MCF 10A (cell line): ENCODE measurements around the gene C1QTNF3. TPM values are rescaled to one million over a fixed set of nuclear protein-coding genes. Genes with fewer than 3 reads are reported as not detected.

Experiments used
- BruUV-seq: library from RNA; stranded (reverse); fragments of 400-500 nt; replicated peaks from 2 replicates; lab custom pipeline; 2021; lab: Mats Ljungman, UMichigan
- CTCF ChIA-PET: fragments of 300-600 bp; sonication (Branson Sonifier 250); formaldehyde crosslinking; extraction: SDS; loops from one replicate; lab custom pipeline; 2021; ENCODE audit warnings: antibody characterized with exemption, inconsistent platforms; lab: Yijun Ruan, JAX
- POLR2A ChIA-PET: fragments of 300-600, 350-650 bp; sonication (Branson Sonifier 250); formaldehyde crosslinking; extraction: SDS; loops from one replicate; lab custom pipeline; 2020; ENCODE audit warnings: antibody characterized with exemption, inconsistent platforms; lab: Yijun Ruan, JAX
- DNase-seq: peaks from one replicate; pipeline ENCODE4 v3.0.0-alpha.2; 2018; ENCODE audit not compliant: unreplicated experiment
- H3K27ac Mint-ChIP-seq: one replicate; pipeline ENCODE4 v1.8.0; 2022; ENCODE audit warnings: mild to moderate bottlenecking, low read depth, mixed read lengths; ENCODE audit not compliant: unreplicated experiment
- H3K27me3 Mint-ChIP-seq: one replicate; pipeline ENCODE4 v1.8.0; 2022; ENCODE audit warnings: mixed read lengths; ENCODE audit not compliant: insufficient read depth, unreplicated experiment
- H3K36me3 Mint-ChIP-seq: one replicate; pipeline ENCODE4 v1.8.0; 2022; ENCODE audit warnings: mild to moderate bottlenecking, moderate library complexity, mixed read lengths; ENCODE audit not compliant: insufficient read depth, unreplicated experiment
- H3K4me1 Mint-ChIP-seq: one replicate; pipeline ENCODE4 v1.8.0; 2022; ENCODE audit warnings: mixed read lengths; ENCODE audit not compliant: insufficient read depth, unreplicated experiment
- H3K4me3 Mint-ChIP-seq: one replicate; pipeline ENCODE4 v1.8.0; 2022; ENCODE audit warnings: mild to moderate bottlenecking, moderate library complexity, mixed read lengths; ENCODE audit not compliant: unreplicated experiment
- H3K9me3 Mint-ChIP-seq: one replicate; pipeline ENCODE4 v1.8.0; 2022; ENCODE audit warnings: mixed read lengths; ENCODE audit not compliant: unreplicated experiment
- CTCF ChIP-seq: fragments of 200-600 bp; IDR thresholded peaks from one replicate; pipeline ENCODE4 v1.8.0; 2022; ENCODE audit warnings: antibody characterized with exemption, mild to moderate bottlenecking; ENCODE audit not compliant: unreplicated experiment
- intact Hi-C: fragments of 100-400 bp; cut with micrococcal nuclease; formaldehyde crosslinking; loops from 2 replicates; pipeline ENCODE4 v1.14.1; 2022
- total RNA-seq: library from RNA; stranded (reverse); gene quantifications from 2 replicates; pipeline ENCODE4 v1.2.3, GENCODE V29; 2022

Gene C1QTNF3
- total RNA-seq, 1 experiment from 2014 or later: 0.49 TPM

- H3K4me1 Mint-ChIP-seq: peaks cover 7% of the 10 kb centered on the region
- intact Hi-C loops: no loop called here
- no peaks in the 10 kb centered on the region for H3K27me3 Mint-ChIP-seq
- no peak for TF ChIP-seq CTCF
- no TSS peak for BruUV-seq
- H3K36me3 Mint-ChIP-seq: no peaks in the 10 kb centered on the region
- no peak overlapping the region for H3K4me3 Mint-ChIP-seq
- POLR2A ChIA-PET: no interaction called here
- no peaks in the 10 kb centered on the region for H3K9me3 Mint-ChIP-seq
- CTCF ChIA-PET: interaction anchor here (0.6 kb wide), 2 partner anchors 163 to 425 kb away, joined by 3 read pairs; no protein-coding TSS in a partner anchor
- no peak overlapping the region for H3K27ac Mint-ChIP-seq
- no peak for DNase-seq
These were observed 2.5 kb downstream of the C1QTNF3 start for GRCh38 chr5:34040472-34040871.

GRCh38 chr5:34039398-34040157, 3.4 kb downstream of the C1QTNF3 start:
- no peak overlapping the region for H3K27ac Mint-ChIP-seq
- no peaks in the 10 kb centered on the region for H3K9me3 Mint-ChIP-seq
- H3K4me3 Mint-ChIP-seq: no peak overlapping the region
- ChIA-PET POLR2A (no interaction called here), CTCF (interaction anchor here (0.5 to 0.6 kb wide), 2 partner anchors 9 to 162 kb away, joined by 3 read pairs; no protein-coding TSS in a partner anchor)
- no peak for TF ChIP-seq CTCF
- intact Hi-C loops: no loop called here
- H3K27me3 Mint-ChIP-seq: no peaks in the 10 kb centered on the region
- peaks cover 7% of the 10 kb centered on the region for H3K4me1 Mint-ChIP-seq
- H3K36me3 Mint-ChIP-seq: no peaks in the 10 kb centered on the region
- no TSS peak for BruUV-seq
- DNase-seq: no peak

GRCh38 chr5:34038838-34039237, 4.2 kb downstream of the C1QTNF3 start:
- Mint-ChIP-seq H3K36me3 (no peaks in the 10 kb centered on the region), H3K27me3 (no peaks in the 10 kb centered on the region), H3K4me1 (peaks cover 7% of the 10 kb centered on the region), H3K4me3 (no peak overlapping the region), H3K27ac (no peak overlapping the region), H3K9me3 (no peaks in the 10 kb centered on the region)
- BruUV-seq: no TSS peak
- intact Hi-C loops: no loop called here
- CTCF ChIA-PET: no interaction called here
- POLR2A ChIA-PET: no interaction called here
- DNase-seq: no peak
- TF ChIP-seq CTCF: no peak

GRCh38 chr5:34038390-34038789, 4.6 kb downstream of the C1QTNF3 start:
- no peaks in the 10 kb centered on the region for H3K27me3 Mint-ChIP-seq
- no peak for DNase-seq
- no peaks in the 10 kb centered on the region for H3K36me3 Mint-ChIP-seq
- H3K9me3 Mint-ChIP-seq: no peaks in the 10 kb centered on the region
- no peak for TF ChIP-seq CTCF
- no TSS peak for BruUV-seq
- ChIA-PET CTCF (interaction anchor here (0.6 kb wide), 1 partner anchor 237 kb away, joined by 3 read pairs; no protein-coding TSS in a partner anchor), POLR2A (no interaction called here)
- peaks cover 7% of the 10 kb centered on the region for H3K4me1 Mint-ChIP-seq
- H3K4me3 Mint-ChIP-seq: no peak overlapping the region
- intact Hi-C loops: no loop called here
- no peak overlapping the region for H3K27ac Mint-ChIP-seq
